ENCODE results near the gene ULK1.

Gene ULK1

DNA sequence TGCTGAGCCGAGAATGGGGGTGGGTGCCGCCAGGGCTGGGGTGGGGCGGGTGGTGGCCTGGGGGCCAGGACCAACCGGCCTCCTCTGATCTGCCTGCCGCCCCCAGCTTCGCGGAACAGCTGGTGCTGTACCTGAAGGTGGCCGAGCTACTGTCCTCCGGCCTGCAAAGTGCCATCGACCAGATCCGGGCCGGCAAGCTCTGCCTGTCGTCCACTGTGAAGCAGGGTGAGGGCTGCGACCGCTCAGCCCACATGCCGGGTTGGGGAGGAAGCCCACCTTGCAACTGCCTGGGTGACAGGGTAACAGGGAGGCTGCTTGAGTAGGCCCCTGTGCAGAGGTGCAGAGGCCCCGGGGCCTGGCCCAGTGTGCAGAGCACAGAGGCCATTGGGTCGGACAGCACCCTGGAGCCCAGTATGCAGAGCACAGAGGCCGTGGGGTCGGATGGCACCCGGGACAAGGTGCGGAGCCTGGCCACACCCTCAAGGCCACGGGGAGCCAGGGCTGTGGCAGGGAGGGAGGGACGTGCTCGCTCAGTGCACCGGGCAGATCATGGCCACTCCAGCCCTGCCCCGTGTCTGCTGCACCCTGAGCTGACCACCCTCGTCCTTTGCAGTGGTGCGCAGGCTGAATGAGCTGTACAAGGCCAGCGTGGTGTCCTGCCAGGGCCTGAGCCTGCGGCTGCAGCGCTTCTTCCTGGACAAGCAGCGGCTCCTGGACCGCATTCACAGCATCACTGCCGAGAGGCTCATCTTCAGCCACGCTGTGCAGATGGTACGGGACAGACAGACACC, 25.1 kb downstream of the ULK1 start:
- no peak for DNase-seq (ENCODE audit: low read depth)
- no peak overlapping the region for H3K4me3 ChIP-seq (ENCODE audit: low read length)
- TF ChIP-seq, protein P1, sequence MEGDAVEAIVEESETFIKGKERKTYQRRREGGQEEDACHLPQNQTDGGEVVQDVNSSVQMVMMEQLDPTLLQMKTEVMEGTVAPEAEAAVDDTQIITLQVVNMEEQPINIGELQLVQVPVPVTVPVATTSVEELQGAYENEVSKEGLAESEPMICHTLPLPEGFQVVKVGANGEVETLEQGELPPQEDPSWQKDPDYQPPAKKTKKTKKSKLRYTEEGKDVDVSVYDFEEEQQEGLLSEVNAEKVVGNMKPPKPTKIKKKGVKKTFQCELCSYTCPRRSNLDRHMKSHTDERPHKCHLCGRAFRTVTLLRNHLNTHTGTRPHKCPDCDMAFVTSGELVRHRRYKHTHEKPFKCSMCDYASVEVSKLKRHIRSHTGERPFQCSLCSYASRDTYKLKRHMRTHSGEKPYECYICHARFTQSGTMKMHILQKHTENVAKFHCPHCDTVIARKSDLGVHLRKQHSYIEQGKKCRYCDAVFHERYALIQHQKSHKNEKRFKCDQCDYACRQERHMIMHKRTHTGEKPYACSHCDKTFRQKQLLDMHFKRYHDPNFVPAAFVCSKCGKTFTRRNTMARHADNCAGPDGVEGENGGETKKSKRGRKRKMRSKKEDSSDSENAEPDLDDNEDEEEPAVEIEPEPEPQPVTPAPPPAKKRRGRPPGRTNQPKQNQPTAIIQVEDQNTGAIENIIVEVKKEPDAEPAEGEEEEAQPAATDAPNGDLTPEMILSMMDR (IDR thresholded peaks at IDR 0.05; ENCODE audit: insufficient read depth, low read depth, low read length, missing control alignments), result no peak

DNA sequence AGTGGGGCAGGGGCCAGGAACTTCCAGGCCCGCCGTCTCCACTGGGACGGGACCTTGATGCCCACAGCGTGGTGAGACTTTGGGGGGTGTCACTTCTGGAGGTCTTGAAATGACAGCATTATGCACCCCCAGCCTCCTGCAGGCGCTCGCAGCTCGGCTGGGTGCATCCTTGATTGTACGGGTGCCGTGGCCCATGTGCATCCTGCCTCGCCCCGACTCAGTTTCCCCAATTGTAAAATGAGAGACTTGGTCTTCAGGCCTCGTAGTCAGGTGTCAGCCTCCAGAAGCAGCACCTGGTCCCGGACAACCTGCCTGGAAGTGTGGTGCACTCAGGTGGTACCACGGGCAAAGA, 25.7 kb downstream of the ULK1 start:
- H3K4me3 ChIP-seq (ENCODE audit: low read length), result no peak overlapping the region
- TF ChIP-seq, protein P1 (IDR thresholded peaks at IDR 0.05; ENCODE audit: insufficient read depth, low read depth, low read length, missing control alignments), result no peak
- DNase-seq (ENCODE audit: low read depth), result no peak

DNA sequence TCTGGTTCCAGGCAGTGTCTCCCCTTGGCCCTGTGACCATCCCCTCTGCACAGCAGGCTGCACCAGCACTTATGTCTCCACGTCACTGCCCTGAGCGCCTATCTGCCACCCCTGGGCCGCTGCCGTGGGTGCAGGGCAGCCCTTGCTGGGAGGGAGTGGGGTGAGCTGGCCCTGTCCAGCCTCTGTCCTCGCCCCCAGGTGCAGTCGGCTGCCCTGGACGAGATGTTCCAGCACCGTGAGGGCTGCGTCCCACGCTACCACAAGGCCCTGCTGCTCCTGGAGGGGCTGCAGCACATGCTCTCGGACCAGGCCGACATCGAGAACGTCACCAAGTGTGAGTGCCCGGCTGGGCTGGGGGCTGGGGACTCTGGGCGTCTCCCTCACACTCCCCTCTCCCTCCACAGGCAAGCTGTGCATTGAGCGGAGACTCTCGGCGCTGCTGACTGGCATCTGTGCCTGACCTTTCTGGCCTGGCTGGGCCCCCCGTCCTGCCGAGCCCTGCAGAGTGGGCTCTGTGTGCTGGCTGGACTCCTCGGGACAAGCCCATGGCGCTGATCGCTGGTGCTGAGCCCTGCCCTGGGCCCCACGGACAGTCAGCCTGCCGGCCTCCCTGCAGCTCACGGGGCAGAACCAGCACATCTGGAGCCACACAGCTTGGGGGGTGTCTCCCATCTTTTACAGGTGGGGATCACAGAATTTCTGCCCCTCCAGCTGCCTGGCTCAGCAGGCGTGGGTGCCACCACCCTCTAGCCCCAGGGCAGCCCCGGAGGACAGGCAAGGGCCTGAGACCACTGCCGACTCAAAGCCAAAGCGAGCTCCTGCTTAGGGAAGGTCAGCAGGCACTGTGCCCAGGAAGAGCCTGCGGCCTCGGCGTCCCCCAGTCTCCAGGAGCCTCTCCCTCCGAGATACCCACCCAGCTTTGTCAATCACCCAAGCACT, 26.7 kb downstream of the ULK1 start:
- TF ChIP-seq, protein P1 (IDR thresholded peaks at IDR 0.05; ENCODE audit: insufficient read depth, low read depth, low read length, missing control alignments), result no peak
- no peak overlapping the region for H3K4me3 ChIP-seq (ENCODE audit: low read length)
- DNase-seq (ENCODE audit: low read depth), result no peak

DNA sequence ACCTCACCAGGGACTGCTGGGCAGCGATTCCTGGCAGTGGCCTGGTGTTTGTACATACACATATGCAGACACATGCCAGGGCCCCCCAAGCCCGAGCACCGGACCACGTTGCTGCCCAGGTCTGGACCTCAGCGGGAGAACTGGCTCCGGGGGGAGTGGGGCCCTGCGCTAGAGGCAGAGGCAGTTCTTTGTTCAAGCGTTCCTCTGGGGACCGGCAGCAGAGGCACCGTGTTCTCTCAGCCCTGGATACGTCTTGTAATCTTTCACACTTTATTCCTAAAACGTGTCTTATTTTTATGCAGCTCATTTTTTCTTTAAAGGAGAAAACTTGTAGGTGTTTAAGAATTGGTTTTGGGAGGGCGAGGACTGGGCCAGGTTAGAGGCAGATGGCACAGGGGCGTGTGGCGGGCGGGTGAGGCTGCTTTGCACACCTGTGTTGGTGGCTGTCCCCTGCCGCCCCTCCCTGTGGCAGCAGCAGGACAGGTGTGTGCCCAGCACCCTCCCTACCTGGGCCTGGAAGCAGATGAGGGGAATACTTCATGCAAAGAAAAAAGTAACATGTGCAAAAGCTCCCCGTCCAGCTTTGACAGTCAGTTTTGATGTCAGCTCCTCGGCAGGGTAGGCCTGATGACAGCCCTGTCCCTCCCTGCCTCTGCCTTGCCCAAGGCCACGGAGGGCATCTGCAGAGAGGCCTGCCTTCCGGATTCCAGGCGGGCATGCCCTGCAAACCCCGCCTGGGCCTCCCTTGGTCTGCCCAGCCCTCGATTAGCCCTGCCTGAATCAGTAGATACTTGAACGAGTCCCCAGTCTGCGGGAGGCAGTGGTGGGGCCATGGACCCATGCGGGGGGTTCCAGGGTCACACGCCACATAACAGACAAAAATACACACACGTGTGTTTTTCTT, 27.7 kb downstream of the ULK1 start:
- DNase-seq (ENCODE audit: low read depth), result no peak
- H3K4me3 ChIP-seq (ENCODE audit: low read length), result no peak overlapping the region
- TF ChIP-seq, protein P1 (IDR thresholded peaks at IDR 0.05; ENCODE audit: insufficient read depth, low read depth, low read length, missing control alignments), result no peak

DNA sequence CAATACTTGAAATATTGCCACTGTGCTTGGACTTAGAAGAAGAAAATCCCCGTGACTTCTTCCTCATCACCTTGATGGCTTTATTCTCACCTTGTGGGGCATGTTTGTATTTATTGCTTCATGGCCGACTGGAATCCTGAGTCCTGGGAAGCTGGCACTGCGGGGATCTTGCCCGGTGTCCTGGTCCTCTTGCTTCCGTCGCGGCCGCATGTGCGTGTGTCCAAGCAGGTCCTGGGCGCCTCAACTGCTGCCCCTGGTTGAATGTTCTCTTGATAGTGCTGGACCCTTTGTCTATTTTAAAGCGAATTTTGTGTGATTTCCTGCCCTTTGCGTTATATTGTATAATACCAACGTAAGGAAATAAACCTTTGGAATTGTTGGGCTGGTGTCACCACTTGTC, 28.4 kb downstream of the ULK1 start:
- no peak overlapping the region for H3K4me3 ChIP-seq (ENCODE audit: low read length)
- no peak for DNase-seq (ENCODE audit: low read depth)
- TF ChIP-seq, protein P1 (IDR thresholded peaks at IDR 0.05; ENCODE audit: insufficient read depth, low read depth, low read length, missing control alignments), result no peak

DNA sequence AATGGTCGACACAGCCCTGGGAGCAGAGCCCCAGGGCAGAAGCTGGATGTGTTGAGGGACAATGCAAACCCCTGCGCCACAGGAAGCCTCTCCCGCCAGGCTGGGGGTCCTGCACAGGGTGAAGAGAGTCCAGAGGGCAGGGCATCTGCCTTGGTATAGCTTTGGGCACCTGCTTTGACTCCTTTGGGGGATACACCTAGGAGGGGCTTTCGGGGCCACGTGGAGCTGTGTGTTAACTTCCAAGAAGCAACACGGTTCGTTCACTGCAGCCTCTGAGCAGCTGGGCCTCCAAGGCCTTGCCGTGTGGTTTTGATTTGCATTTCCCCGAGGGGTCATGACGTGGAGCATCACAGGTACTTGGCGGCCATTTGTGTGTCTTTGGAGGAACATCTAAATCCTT, 28.8 kb downstream of the ULK1 start:
- TF ChIP-seq, protein P1 (IDR thresholded peaks at IDR 0.05; ENCODE audit: insufficient read depth, low read depth, low read length, missing control alignments), result no peak
- no peak for DNase-seq (ENCODE audit: low read depth)
- H3K4me3 ChIP-seq (ENCODE audit: low read length), result no peak overlapping the region

Measured in epithelial cell of esophagus (primary cell).